ENCODE results near the gene DDX51. TPM values are rescaled to one million over a fixed set of nuclear protein-coding genes. Genes with fewer than 3 reads are reported as not detected.

Gene DDX51
- total RNA-seq, 1 donor from 2014 or later, result 10.2 TPM

DNA sequence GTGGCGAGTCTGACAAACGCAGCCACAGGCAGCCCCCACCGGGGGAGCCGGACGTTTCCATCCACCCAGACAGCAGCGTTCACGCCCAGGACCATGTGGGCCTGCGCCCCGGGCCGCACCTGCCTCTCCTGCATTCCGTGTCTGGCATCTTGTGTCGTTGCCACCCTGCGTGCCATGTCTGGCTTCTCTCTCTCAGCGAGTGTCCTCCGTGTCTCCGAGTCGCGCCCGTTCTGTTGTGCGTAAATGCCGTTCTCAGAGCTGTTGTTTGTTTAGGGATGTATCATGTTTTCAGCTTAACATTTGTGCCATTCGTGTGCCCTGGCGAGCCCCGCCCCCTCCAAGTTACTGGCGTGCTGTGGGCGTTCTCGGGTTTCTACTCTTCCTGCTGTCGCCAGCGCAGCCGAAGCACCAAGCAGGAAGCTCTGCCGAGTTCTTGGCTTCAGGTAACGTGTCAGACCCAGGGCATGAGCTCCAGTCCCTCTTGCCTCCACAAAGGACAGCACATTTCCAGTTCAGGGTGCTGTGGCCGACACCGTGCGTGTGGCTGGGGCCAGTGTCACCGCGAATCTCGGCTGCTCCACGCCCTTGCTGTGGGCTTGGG lies 34.8 kb upstream of the DDX51 start:
- no peak overlapping the region for H3K9ac ChIP-seq (ENCODE audit: low read length)

DNA sequence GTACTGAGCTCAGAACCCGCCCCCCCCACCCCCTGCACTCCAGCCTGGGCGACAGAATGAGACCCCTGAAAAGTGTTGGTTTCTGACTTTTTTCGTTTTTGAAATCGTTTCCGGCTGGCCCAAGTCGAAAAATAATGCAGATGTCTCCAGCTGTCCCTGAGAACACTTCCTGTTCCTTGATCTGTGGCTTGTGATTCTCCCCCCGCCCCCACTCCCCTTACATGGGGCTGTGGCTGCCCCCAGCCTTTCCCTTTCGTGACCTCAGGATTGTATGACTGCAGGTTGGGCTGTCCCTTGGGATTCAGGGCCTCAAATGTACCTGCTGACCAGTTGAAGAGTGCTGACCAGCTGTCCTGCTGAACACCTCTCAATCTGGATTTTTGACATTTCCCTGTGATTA lies 34.2 kb upstream of the DDX51 start:
- Mint-ChIP-seq H3K27ac (ENCODE audit: unreplicated experiment) (no peak overlapping the region), H3K4me1 (ENCODE audit: low read depth, unreplicated experiment) (peaks cover 3% of the 10 kb centered on the region), H3K27me3 (ENCODE audit: low read depth, unreplicated experiment) (peaks cover 55% of the 10 kb centered on the region), H3K4me3 (ENCODE audit: unreplicated experiment) (no peak overlapping the region), H3K9me3 (ENCODE audit: unreplicated experiment) (no peaks in the 10 kb centered on the region), H3K36me3 (ENCODE audit: low read depth, unreplicated experiment) (no peaks in the 10 kb centered on the region)
- H2AFZ ChIP-seq (ENCODE audit: low read depth, low read length), result no peak overlapping the region
- H3K4me3 ChIP-seq (ENCODE audit: insufficient read depth, low read depth, low read length), result no peak overlapping the region
- no peaks in the 10 kb centered on the region for H4K20me1 ChIP-seq (ENCODE audit: insufficient read depth, low read length)
- no peak overlapping the region for H3K4me2 ChIP-seq (ENCODE audit: low read length)
- no peak overlapping the region for H3K9ac ChIP-seq (ENCODE audit: low read length)
- DNase-seq (ENCODE audit: low read depth) (no peak), FAIRE-seq (no peak)
- no peaks in the 10 kb centered on the region for H3K79me2 ChIP-seq (ENCODE audit: insufficient read depth, low read length)
- no peaks in the 10 kb centered on the region for H3K36me3 ChIP-seq (ENCODE audit: insufficient read depth, low read length)
- TF ChIP-seq, protein P1, sequence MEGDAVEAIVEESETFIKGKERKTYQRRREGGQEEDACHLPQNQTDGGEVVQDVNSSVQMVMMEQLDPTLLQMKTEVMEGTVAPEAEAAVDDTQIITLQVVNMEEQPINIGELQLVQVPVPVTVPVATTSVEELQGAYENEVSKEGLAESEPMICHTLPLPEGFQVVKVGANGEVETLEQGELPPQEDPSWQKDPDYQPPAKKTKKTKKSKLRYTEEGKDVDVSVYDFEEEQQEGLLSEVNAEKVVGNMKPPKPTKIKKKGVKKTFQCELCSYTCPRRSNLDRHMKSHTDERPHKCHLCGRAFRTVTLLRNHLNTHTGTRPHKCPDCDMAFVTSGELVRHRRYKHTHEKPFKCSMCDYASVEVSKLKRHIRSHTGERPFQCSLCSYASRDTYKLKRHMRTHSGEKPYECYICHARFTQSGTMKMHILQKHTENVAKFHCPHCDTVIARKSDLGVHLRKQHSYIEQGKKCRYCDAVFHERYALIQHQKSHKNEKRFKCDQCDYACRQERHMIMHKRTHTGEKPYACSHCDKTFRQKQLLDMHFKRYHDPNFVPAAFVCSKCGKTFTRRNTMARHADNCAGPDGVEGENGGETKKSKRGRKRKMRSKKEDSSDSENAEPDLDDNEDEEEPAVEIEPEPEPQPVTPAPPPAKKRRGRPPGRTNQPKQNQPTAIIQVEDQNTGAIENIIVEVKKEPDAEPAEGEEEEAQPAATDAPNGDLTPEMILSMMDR (IDR thresholded peaks at IDR 0.05; ENCODE audit: insufficient read depth, low read depth, low read length), result no peak
- no peak for TF ChIP-seq EZH2 (IDR thresholded peaks at IDR 0.05; ENCODE audit: insufficient read depth, low read length)
- H3K4me1 ChIP-seq (ENCODE audit: insufficient read depth, low read length), result no peaks in the 10 kb centered on the region
- no peak overlapping the region for H3K27ac ChIP-seq (ENCODE audit: low read depth, low read length)
- H3K9me3 ChIP-seq (ENCODE audit: insufficient read depth, low read depth, low read length), result peaks cover 5% of the 10 kb centered on the region
- H3K27me3 ChIP-seq (ENCODE audit: insufficient read depth, low read length), result peaks cover 19% of the 10 kb centered on the region

More for the DNA sequence above, 34.8 kb upstream of the DDX51 start:
- DNase-seq (ENCODE audit: low read depth), result no peak
- Histone ChIP-seq H3K36me3 (ENCODE audit: insufficient read depth, low read length) (no peaks in the 10 kb centered on the region), H3K4me2 (ENCODE audit: low read length) (no peak overlapping the region), H3K9me3 (ENCODE audit: insufficient read depth, low read depth, low read length) (peaks cover 5% of the 10 kb centered on the region), H3K79me2 (ENCODE audit: insufficient read depth, low read length) (no peaks in the 10 kb centered on the region), H4K20me1 (ENCODE audit: insufficient read depth, low read length) (no peaks in the 10 kb centered on the region), H3K4me3 (ENCODE audit: insufficient read depth, low read depth, low read length) (no peak overlapping the region), H3K27me3 (ENCODE audit: insufficient read depth, low read length) (peaks cover 19% of the 10 kb centered on the region), H3K4me1 (ENCODE audit: insufficient read depth, low read length) (no peaks in the 10 kb centered on the region), H2AFZ (ENCODE audit: low read depth, low read length) (no peak overlapping the region), H3K27ac (ENCODE audit: low read depth, low read length) (no peak overlapping the region)
- Mint-ChIP-seq H3K36me3 (ENCODE audit: low read depth, unreplicated experiment) (no peaks in the 10 kb centered on the region), H3K4me3 (ENCODE audit: unreplicated experiment) (no peak overlapping the region), H3K27ac (ENCODE audit: unreplicated experiment) (no peak overlapping the region), H3K9me3 (ENCODE audit: unreplicated experiment) (no peaks in the 10 kb centered on the region), H3K4me1 (ENCODE audit: low read depth, unreplicated experiment) (peaks cover 3% of the 10 kb centered on the region), H3K27me3 (ENCODE audit: low read depth, unreplicated experiment) (peaks cover 56% of the 10 kb centered on the region)
- no peak for FAIRE-seq
- TF ChIP-seq, protein P1 (IDR thresholded peaks at IDR 0.05; ENCODE audit: insufficient read depth, low read depth, low read length), result no peak
- no peak for TF ChIP-seq EZH2 (IDR thresholded peaks at IDR 0.05; ENCODE audit: insufficient read depth, low read length)

DNA sequence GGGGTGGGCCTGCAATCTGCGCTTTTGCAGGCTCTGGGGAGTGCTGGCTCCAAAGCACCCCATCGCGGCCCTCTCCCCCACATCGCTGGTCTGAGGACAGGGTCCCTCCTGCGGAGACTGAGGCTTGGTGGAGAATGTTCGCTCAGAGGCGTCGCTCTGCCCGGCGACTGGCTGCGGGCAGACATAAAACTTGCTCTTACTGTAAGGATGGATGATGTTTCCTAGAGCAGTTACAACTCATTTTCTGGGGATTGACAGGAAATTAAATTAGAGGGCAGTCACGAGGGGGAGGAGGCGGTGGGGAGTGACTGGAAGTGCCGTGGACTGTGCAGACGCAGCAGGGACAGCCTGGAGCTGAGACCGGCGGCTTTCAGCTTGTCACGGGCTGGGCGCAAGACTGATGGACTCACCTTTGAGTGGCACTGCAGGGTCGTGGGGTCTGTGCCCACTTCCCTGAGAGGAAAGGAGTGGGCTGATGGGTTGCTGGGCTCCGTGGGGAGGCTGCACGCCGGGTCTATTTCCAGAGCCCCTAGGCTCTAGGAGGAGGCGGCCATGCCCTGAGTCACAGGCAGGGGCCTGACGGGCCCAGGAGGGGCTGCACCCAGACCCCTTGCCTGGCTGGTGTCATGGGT lies 32.9 kb upstream of the DDX51 start:
- no peak overlapping the region for H3K4me2 ChIP-seq (ENCODE audit: low read length)
- no peak overlapping the region for H3K4me3 Mint-ChIP-seq (ENCODE audit: unreplicated experiment)
- H3K27me3 Mint-ChIP-seq (ENCODE audit: low read depth, unreplicated experiment), result peaks cover 51% of the 10 kb centered on the region
- H3K9ac ChIP-seq (ENCODE audit: low read length), result no peak overlapping the region
- H3K27me3 ChIP-seq (ENCODE audit: insufficient read depth, low read length), result peaks cover 23% of the 10 kb centered on the region
- no peak overlapping the region for H3K27ac ChIP-seq (ENCODE audit: low read depth, low read length)
- H3K27ac Mint-ChIP-seq (ENCODE audit: unreplicated experiment), result no peak overlapping the region
- TF ChIP-seq, protein P1 (IDR thresholded peaks at IDR 0.05; ENCODE audit: insufficient read depth, low read depth, low read length), result no peak
- no peaks in the 10 kb centered on the region for H3K9me3 Mint-ChIP-seq (ENCODE audit: unreplicated experiment)
- no peak for DNase-seq (ENCODE audit: low read depth)
- H3K36me3 Mint-ChIP-seq (ENCODE audit: low read depth, unreplicated experiment), result no peaks in the 10 kb centered on the region
- H3K4me1 ChIP-seq (ENCODE audit: insufficient read depth, low read length), result no peaks in the 10 kb centered on the region
- no peaks in the 10 kb centered on the region for H4K20me1 ChIP-seq (ENCODE audit: insufficient read depth, low read length)
- H3K36me3 ChIP-seq (ENCODE audit: insufficient read depth, low read length), result no peaks in the 10 kb centered on the region
- H3K4me1 Mint-ChIP-seq (ENCODE audit: low read depth, unreplicated experiment), result peaks cover 3% of the 10 kb centered on the region
- no peak overlapping the region for H3K4me3 ChIP-seq (ENCODE audit: insufficient read depth, low read depth, low read length)
- peaks cover 5% of the 10 kb centered on the region for H3K9me3 ChIP-seq (ENCODE audit: insufficient read depth, low read depth, low read length)
- H3K79me2 ChIP-seq (ENCODE audit: insufficient read depth, low read length), result no peaks in the 10 kb centered on the region
- no peak overlapping the region for H2AFZ ChIP-seq (ENCODE audit: low read depth, low read length)
- FAIRE-seq, result no peak

All from astrocyte (in vitro differentiated cells and primary cell).